Muscle layer of duodenum (tissue), 2 donors: ENCODE results near the gene PTPRE.

ENCODE experiments used
- H3K27ac ChIP-seq: one replicate; pipeline ENCODE4 v1.7.0; 2013; ENCODE audit warnings: mild to moderate bottlenecking, low read length
- H3K27me3 ChIP-seq: one replicate; pipeline ENCODE4 v1.7.0; 2013; ENCODE audit warnings: low read depth, mild to moderate bottlenecking, control low read depth, low read length
- H3K36me3 ChIP-seq, 2 donors: one replicate each; pipeline ENCODE4 v1.7.0; 2013; ENCODE audit warnings: low read length in 2 of 2, control low read depth in 1 of 2, mild to moderate bottlenecking in 1 of 2; ENCODE audit not compliant: insufficient read depth in 2 of 2, control insufficient read depth in 1 of 2
- H3K4me1 ChIP-seq, 2 donors: one replicate each; pipeline ENCODE4 v1.7.0; 2013; ENCODE audit warnings: low read length in 2 of 2, mild to moderate bottlenecking in 2 of 2, control low read depth in 1 of 2, moderate library complexity in 1 of 2; ENCODE audit not compliant: insufficient read depth in 2 of 2, control insufficient read depth in 1 of 2
- H3K4me3 ChIP-seq, 2 donors: one replicate each; pipeline ENCODE4 v1.7.0; 2013; ENCODE audit warnings: low read length in 2 of 2, low read depth in 1 of 2, mild to moderate bottlenecking in 1 of 2
- H3K9me3 ChIP-seq, 2 donors: one replicate each; pipeline ENCODE4 v1.7.0; 2013; ENCODE audit warnings: low read length in 2 of 2, control low read depth in 1 of 2, mild to moderate bottlenecking in 1 of 2; ENCODE audit not compliant: control insufficient read depth in 1 of 2
- donor health status: healthy.

PTPRE gene

GRCh38 chr10:128069351-128070051, 162.6 kb downstream of the PTPRE start:
- Histone ChIP-seq H3K9me3 (no peaks in the 10 kb centered on the region), H3K27ac (no peak overlapping the region), H3K27me3 (no peaks in the 10 kb centered on the region), H3K4me1 (peaks cover 0 to 5% of the 10 kb centered on the region in 2 donors), H3K4me3 (no peak overlapping the region), H3K36me3 (peaks cover 29 to 44% of the 10 kb centered on the region in 2 donors)

- Histone ChIP-seq H3K27ac (no peak overlapping the region), H3K36me3 (peaks cover 33 to 44% of the 10 kb centered on the region in 2 donors), H3K9me3 (no peaks in the 10 kb centered on the region), H3K27me3 (no peaks in the 10 kb centered on the region), H3K4me1 (peaks cover 0 to 5% of the 10 kb centered on the region in 2 donors), H3K4me3 (no peak overlapping the region)
Observed at GRCh38 chr10:128070161-128070560, 163.3 kb downstream of the PTPRE start.

GRCh38 chr10:128070721-128071416, 164.0 kb downstream of the PTPRE start:
- H3K27me3 ChIP-seq: no peaks in the 10 kb centered on the region
- H3K4me3 ChIP-seq: no peak overlapping the region
- H3K36me3 ChIP-seq: peaks cover 33 to 39% of the 10 kb centered on the region in 2 donors
- no peak overlapping the region for H3K27ac ChIP-seq
- no peaks in the 10 kb centered on the region for H3K4me1 ChIP-seq
- no peaks in the 10 kb centered on the region for H3K9me3 ChIP-seq

- Histone ChIP-seq H3K9me3 (no peaks in the 10 kb centered on the region), H3K27me3 (no peaks in the 10 kb centered on the region), H3K4me1 (no peaks in the 10 kb centered on the region), H3K36me3 (peaks cover 33 to 34% of the 10 kb centered on the region in 2 donors), H3K4me3 (no peak overlapping the region), H3K27ac (no peak overlapping the region)
Observed at GRCh38 chr10:128071417-128071782, 164.5 kb downstream of the PTPRE start.

GRCh38 chr10:128072046-128072445, 165.1 kb downstream of the PTPRE start:
- no peak overlapping the region for H3K27ac ChIP-seq
- H3K4me1 ChIP-seq: no peaks in the 10 kb centered on the region
- peaks cover 34 to 35% of the 10 kb centered on the region in 2 donors for H3K36me3 ChIP-seq

GRCh38 chr10:128072941-128073645, 166.2 kb downstream of the PTPRE start:
- H3K27me3 ChIP-seq: no peaks in the 10 kb centered on the region
- H3K4me3 ChIP-seq: no peak overlapping the region
- H3K36me3 ChIP-seq: peaks cover 29 to 46% of the 10 kb centered on the region in 2 donors
- H3K9me3 ChIP-seq: no peaks in the 10 kb centered on the region
- no peak overlapping the region for H3K27ac ChIP-seq
- no peaks in the 10 kb centered on the region for H3K4me1 ChIP-seq

More at GRCh38 chr10:128072046-128072445, 165.1 kb downstream of the PTPRE start:
- Histone ChIP-seq H3K9me3 (no peaks in the 10 kb centered on the region), H3K27me3 (no peaks in the 10 kb centered on the region), H3K4me3 (no peak overlapping the region)

- H3K27me3 ChIP-seq: no peaks in the 10 kb centered on the region
- H3K4me1 ChIP-seq: no peaks in the 10 kb centered on the region
- H3K4me3 ChIP-seq: no peak overlapping the region
- H3K36me3 ChIP-seq: peaks cover 32 to 46% of the 10 kb centered on the region in 2 donors
- no peak overlapping the region for H3K27ac ChIP-seq
- H3K9me3 ChIP-seq: no peaks in the 10 kb centered on the region
Observed at GRCh38 chr10:128073890-128074289, 167.0 kb downstream of the PTPRE start.

- Histone ChIP-seq H3K36me3 (peaks cover 39 to 46% of the 10 kb centered on the region in 2 donors), H3K27me3 (no peaks in the 10 kb centered on the region), H3K9me3 (no peaks in the 10 kb centered on the region), H3K27ac (no peak overlapping the region), H3K4me3 (no peak overlapping the region), H3K4me1 (no peaks in the 10 kb centered on the region)
Observed at GRCh38 chr10:128074589-128074988, 167.7 kb downstream of the PTPRE start.

- Histone ChIP-seq H3K9me3 (no peaks in the 10 kb centered on the region), H3K27me3 (no peaks in the 10 kb centered on the region), H3K4me1 (no peaks in the 10 kb centered on the region), H3K36me3 (peaks cover 28 to 33% of the 10 kb centered on the region in 2 donors), H3K27ac (no peak overlapping the region), H3K4me3 (no peak overlapping the region)
Observed at GRCh38 chr10:128077155-128077875, 170.4 kb downstream of the PTPRE start.

- no peak overlapping the region for H3K27ac ChIP-seq
- peaks cover 23 to 25% of the 10 kb centered on the region in 2 donors for H3K36me3 ChIP-seq
- no peak overlapping the region for H3K4me3 ChIP-seq
Observed at GRCh38 chr10:128078136-128078969, 171.4 kb downstream of the PTPRE start.

More at GRCh38 chr10:128078136-128078969, 171.4 kb downstream of the PTPRE start:
- no peaks in the 10 kb centered on the region for H3K9me3 ChIP-seq
- H3K27me3 ChIP-seq: no peaks in the 10 kb centered on the region
- H3K4me1 ChIP-seq: no peaks in the 10 kb centered on the region
